Activated CD8-positive, alpha-beta memory T cell treated with anti-CD3 and anti-CD28 coated beads, Interleukin-2, amount 50 U/mL, for 24 hours (primary cell): ENCODE results near the gene KRTAP4-11.
"Not testable (repeated sequence)": the region's sequence is repeated elsewhere in the genome, so short reads cannot be mapped to it uniquely, and the experiment has no call there.

Source experiments
- DNase-seq: peaks from one replicate; pipeline ENCODE4 v3.0.0-alpha.2; 2020; ENCODE audit errors: extremely low read depth

Gene KRTAP4-11

GRCh38 chr17:41117846-41118386 is at the start of gene KRTAP4-11:
TSS of gene KRTAP4-11 (minus strand) at chr17:41118373. CDS start at chr17:41118315, 58 bp downstream.
- DNase-seq, result not testable (repeated sequence)

- DNase-seq, result no peak
These were observed 49.4 kb upstream of the KRTAP4-11 start for GRCh38 chr17:41167561-41167960.

GRCh38 chr17:41163828-41164227 is 45.7 kb upstream of the KRTAP4-11 start:
- DNase-seq, result no peak

GRCh38 chr17:41160648-41161047 is 42.5 kb upstream of the KRTAP4-11 start, which contains the start of gene KRTAP4-4:
TSS of gene KRTAP4-4 (minus strand) at chr17:41160748. CDS start at chr17:41160691, 57 bp downstream.
- DNase-seq, result no peak

- not testable (repeated sequence) for DNase-seq
These were observed 42.0 kb upstream of the KRTAP4-11 start for GRCh38 chr17:41160190-41160589.

GRCh38 chr17:41153856-41154255 is 35.7 kb upstream of the KRTAP4-11 start:
- DNase-seq, result no peak

GRCh38 chr17:41151525-41151924 is 33.4 kb upstream of the KRTAP4-11 start:
- no peak for DNase-seq

GRCh38 chr17:41150026-41150425 is 31.9 kb upstream of the KRTAP4-11 start:
- no peak for DNase-seq

GRCh38 chr17:41149652-41149985 is 31.4 kb upstream of the KRTAP4-11 start, which contains the start of gene KRTAP4-5:
TSS of gene KRTAP4-5 (minus strand) at chr17:41149825. CDS start at chr17:41149767, 58 bp downstream.
- DNase-seq, result no peak

GRCh38 chr17:41148971-41149651 is 30.9 kb upstream of the KRTAP4-11 start:
- not testable (repeated sequence) for DNase-seq

- no peak for DNase-seq
These were observed 29.5 kb upstream of the KRTAP4-11 start for GRCh38 chr17:41147531-41148204.

GRCh38 chr17:41145261-41145660 is 27.1 kb upstream of the KRTAP4-11 start:
- no peak for DNase-seq

- no peak for DNase-seq
These were observed 26.7 kb upstream of the KRTAP4-11 start for GRCh38 chr17:41144846-41145245.

GRCh38 chr17:41141361-41141760 is 23.2 kb upstream of the KRTAP4-11 start:
- no peak for DNase-seq

GRCh38 chr17:41140360-41141131 is 22.4 kb upstream of the KRTAP4-11 start, which contains the start of gene KRTAP4-6:
TSS of gene KRTAP4-6 (minus strand) at chr17:41140544. CDS start at chr17:41140487, 57 bp downstream.
- DNase-seq, result no peak

GRCh38 chr17:41139865-41140264 is 21.7 kb upstream of the KRTAP4-11 start:
- not testable (repeated sequence) for DNase-seq

- no peak for DNase-seq
These were observed 15.9 kb upstream of the KRTAP4-11 start for GRCh38 chr17:41133880-41134735.

GRCh38 chr17:41131979-41132378 is 13.8 kb upstream of the KRTAP4-11 start:
- no peak for DNase-seq

- DNase-seq, result no peak
These were observed 9.2 kb upstream of the KRTAP4-11 start for GRCh38 chr17:41127371-41127770.

GRCh38 chr17:41126412-41126811 is 8.2 kb upstream of the KRTAP4-11 start:
- DNase-seq, result no peak

GRCh38 chr17:41125064-41125463 is 6.9 kb upstream of the KRTAP4-11 start:
- DNase-seq, result no peak
